Stimulated activated naive CD4-positive, alpha-beta T cell (primary cell): ENCODE results near the gene SRC.

Source experiments
- DNase-seq, 6 experiments: peaks; one replicate each; lab custom pipeline; 2025; lab: John Stamatoyannopoulos, UW

The SRC gene

GRCh38 chr20:37315021-37315451 lies 30.9 kb upstream of the SRC start:
- no peak for DNase-seq

- DNase-seq = no peak
These were observed 30.4 kb upstream of the SRC start for GRCh38 chr20:37315452-37316110.

- DNase-seq = peak in 2 of 6 experiments; percentile 12 to 33
These were observed 29.7 kb upstream of the SRC start for GRCh38 chr20:37316116-37316774.

- no peak for DNase-seq
These were observed 29.2 kb upstream of the SRC start for GRCh38 chr20:37316775-37317170.

GRCh38 chr20:37317316-37317715 lies 28.6 kb upstream of the SRC start:
- no peak for DNase-seq

- DNase-seq = no peak
These were observed 27.8 kb upstream of the SRC start for GRCh38 chr20:37317994-37318640.

GRCh38 chr20:37319151-37319671 lies 26.7 kb upstream of the SRC start:
- no peak for DNase-seq

- no peak for DNase-seq
These were observed 22.0 kb upstream of the SRC start for GRCh38 chr20:37323985-37324384.

- no peak for DNase-seq
These were observed 20.7 kb upstream of the SRC start for GRCh38 chr20:37325206-37325605.

- no peak for DNase-seq
These were observed 19.3 kb upstream of the SRC start for GRCh38 chr20:37326666-37327065.

- no peak for DNase-seq
These were observed 18.2 kb upstream of the SRC start for GRCh38 chr20:37327748-37328147.

- DNase-seq = no peak
These were observed 17.6 kb upstream of the SRC start for GRCh38 chr20:37328149-37328945.

GRCh38 chr20:37329481-37330165 lies 16.3 kb upstream of the SRC start:
- no peak for DNase-seq

- DNase-seq = no peak
These were observed 15.6 kb upstream of the SRC start for GRCh38 chr20:37330316-37330715.

GRCh38 chr20:37331060-37331857 lies 14.7 kb upstream of the SRC start:
- DNase-seq = no peak

- DNase-seq = no peak
These were observed 12.7 kb upstream of the SRC start for GRCh38 chr20:37333130-37333847.

GRCh38 chr20:37333848-37334318 lies 12.1 kb upstream of the SRC start:
- DNase-seq = no peak

GRCh38 chr20:37334450-37334849 lies 11.5 kb upstream of the SRC start:
- DNase-seq = no peak

GRCh38 chr20:37335642-37336368 lies 10.1 kb upstream of the SRC start:
- no peak for DNase-seq
